GM18868 (cell line): Measurements from ENCODE around the gene TMEM132D.
"Not testable (repeated sequence)": the region's sequence is repeated elsewhere in the genome, so short reads cannot be mapped to it uniquely, and the experiment has no call there.

Experiments
- ATAC-seq: cut with Tn5 transposase; IDR thresholded peaks from one replicate; pipeline ENCODE4 v1.9.1; 2021; ENCODE audit warnings: mild to moderate bottlenecking, moderate library complexity; ENCODE audit not compliant: unreplicated experiment

Gene TMEM132D

DNA sequence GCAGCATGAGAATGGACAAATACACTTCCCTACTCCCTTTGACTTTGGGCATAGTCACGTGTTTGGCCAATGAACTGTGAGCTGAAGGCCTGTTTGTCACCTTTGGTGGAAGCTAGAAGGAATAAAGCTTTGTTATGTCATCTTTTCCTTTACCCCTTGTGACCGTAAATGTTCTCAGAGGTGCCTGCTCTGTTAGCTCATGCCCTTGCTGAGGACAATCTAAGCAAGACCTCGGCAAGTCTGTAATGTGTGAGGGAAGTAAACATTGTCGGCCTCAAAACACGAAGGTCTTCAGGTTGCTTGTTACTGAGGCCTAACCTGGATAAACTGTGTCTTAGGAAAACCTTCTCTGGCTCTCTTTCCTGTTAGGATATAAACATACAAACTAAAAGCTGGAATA, 354.2 kb downstream of the TMEM132D start:
- no peak for ATAC-seq

DNA sequence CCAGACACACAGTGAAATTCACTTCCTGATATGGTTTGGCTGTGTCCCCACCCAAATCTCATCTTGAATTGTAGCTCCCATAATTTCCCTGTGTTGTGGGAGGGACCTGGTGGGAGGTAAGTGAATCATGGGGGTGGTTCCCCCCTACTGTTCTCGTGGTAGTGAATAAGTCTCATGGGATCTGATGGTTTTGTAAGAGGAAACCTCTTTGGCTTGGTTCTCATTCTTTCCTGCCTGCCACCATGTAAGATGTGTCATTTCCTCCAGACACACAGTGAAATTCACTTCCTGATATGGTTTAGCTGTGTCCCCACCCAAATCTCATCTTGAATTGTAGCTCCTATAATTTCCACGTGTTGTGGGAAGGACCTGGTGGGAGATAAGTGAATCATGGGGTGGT, 354.8 kb downstream of the TMEM132D start:
- ATAC-seq, result not testable (repeated sequence)

DNA sequence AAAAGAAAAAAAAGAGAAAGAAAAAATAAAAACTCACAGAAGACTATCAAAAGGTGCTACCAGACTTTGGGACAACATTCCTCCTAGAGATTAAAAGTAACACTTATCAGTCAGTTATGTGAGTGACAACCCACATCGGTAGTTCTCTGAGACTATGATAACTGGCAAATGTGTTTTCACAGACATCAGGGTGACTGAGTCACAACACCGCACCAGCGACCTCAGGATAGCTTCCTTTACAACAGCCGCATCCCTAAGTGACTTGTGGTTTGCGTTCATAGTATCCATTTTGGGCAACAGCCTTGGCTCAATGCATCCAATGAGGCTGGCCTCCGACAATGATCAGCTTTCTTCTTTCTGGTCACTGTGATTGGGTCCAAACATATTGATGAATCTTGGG, 359.1 kb downstream of the TMEM132D start:
- ATAC-seq, result no peak

DNA sequence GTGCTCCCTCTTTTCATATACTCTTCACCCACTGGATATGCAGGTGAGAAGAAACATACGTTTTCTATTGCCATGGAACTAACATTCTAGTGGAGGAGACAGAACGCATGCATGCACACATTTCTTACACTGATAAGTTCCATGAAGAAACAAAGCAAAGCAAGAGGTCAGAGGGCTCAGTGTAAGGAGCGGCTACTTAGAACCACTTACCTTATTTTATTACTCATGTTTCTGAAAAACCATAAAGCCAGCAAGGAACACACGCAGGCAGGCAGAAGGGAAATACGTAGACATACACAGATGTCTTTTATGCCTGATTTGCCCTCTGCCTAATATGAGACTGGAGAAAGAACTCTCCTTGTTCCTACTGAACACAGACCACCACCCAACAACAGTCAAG, 362.9 kb downstream of the TMEM132D start:
- ATAC-seq, result no peak

DNA sequence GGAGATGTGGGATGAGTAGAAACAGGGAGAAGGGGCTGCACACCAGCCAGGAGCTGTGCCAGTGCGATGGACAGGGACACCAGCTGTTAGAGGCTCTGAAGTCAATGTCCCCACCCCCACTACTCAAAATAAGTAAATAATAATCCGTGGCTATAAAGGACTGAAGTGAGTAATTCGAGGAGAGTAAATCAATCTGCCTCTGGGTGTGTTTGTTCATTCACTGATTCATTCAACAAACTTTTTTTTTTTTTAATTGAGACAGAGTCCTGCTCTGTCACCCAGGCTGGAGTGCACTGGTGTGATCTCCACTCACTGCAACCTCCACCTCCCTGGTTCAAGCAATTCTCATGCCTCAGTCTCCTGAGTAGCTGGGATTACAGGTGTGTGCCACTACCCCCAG, 363.6 kb downstream of the TMEM132D start:
- ATAC-seq, result no peak

DNA sequence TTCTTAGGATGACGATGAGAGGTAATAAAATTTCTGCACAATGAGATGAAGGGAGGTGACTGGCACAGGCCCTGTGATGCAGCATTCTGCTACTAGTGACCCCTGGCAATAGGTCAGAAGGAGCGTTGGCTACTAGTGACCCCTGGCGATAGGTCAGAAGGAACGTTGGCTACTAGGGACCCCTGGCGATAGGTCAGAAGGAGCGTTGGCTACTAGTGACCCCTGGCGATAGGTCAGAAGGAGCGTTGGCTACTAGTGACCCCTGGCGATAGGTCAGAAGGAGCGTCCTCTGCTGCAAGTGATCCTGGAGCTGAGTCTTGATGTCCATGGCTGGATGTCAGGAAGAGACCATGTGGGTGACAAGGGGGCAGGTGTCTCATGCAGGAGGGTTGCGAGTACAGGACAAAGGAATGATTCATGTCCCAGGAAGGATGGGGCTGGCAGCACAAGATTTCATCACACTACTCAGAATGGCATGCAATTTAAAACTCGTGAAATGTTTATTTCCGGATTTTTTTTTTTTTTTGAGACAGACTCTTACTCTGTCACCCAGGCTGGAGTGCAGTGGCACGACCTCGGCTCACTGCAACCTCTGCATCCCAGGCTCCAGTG, 365.0 kb downstream of the TMEM132D start:
- not testable (repeated sequence) for ATAC-seq

DNA sequence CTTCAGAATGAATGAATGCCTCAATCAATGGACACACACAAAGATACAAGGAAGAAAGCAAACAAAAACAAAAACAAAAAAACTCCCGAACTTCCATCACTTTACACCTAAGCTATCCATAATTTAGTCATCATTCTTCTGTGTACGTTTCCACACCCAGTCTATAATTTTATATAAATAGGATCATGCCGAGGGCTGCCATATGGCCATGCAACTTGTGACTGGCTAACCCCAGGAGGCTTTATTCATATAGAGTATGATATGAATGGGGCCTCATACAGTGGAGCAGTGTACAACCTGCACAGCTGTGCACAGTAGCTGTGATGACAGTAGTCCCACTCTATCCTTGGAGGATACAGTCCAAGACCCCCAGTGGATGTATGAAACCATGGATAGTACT, 365.7 kb downstream of the TMEM132D start:
- no peak for ATAC-seq

DNA sequence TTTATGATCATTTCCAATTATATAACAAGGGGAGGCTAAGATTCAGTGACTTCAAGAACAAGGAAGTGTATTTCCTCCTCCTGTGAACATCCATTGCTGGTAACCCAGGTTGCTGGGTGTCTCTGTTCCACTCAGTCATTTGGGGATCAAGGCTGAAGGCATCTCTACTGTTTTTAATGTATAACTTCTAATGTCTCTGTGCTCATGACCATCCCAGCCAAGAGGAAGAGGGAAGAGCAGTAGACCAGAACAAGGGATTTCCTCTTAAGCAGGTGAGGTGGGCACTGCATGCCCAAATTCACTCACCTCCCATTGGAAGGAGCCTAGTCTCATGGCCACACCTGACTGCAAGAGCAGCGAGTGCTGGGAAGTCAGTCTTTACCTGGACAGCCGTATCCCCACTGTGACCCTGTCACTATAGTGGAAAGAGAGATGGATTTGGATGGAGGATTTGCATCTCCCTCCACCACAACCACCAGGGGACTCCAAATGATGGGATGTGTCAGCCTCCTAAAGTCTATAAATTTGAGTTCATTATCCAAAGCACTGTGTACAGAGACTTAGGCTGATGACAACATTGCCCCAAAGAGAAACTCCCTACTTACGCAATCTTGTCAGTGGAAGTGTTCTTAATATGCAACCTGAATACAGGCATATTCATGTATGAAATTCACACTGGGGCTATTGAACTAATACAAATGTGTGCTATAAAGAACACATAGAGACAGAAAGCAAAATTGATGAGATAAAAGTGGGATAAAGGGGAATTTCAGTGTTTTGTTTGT, 368.7 kb downstream of the TMEM132D start:
- no peak for ATAC-seq

DNA sequence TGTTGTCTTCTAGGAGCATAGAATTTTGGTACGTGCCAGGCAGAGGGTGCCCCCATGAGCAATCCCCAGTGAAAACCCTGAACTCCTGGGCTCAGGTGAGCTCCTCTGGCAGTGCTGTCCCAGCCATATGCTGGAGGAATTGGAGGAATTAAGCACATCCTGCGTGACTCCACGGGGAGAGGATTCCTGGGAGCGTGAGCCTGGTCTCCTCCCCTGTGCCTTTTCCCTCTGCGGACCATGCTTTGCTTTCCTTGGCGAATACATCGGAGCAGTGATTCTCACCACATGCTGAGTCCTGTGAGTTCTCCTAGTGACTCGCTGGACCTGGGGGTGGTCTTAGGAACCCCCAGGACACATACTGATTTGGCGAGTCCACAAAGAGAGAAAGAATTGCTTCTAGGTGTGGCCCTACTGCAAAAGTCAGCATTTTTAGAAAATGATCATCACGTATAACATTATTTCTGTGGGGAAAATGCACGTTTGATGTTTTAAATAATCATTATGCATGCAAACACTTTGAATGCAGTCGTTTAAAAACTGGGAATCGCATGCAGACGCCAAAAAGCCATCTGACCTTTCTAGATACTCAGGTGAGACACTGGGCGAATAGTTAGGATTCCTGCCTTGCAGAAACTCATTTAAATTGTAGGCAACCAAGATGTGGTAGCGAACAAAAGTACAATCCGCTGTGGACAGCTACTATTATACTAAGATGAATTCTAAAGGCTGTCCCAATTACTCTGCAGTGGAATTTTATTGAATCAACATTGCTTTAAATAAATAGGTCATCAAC, 370.9 kb downstream of the TMEM132D start:
- no peak for ATAC-seq

DNA sequence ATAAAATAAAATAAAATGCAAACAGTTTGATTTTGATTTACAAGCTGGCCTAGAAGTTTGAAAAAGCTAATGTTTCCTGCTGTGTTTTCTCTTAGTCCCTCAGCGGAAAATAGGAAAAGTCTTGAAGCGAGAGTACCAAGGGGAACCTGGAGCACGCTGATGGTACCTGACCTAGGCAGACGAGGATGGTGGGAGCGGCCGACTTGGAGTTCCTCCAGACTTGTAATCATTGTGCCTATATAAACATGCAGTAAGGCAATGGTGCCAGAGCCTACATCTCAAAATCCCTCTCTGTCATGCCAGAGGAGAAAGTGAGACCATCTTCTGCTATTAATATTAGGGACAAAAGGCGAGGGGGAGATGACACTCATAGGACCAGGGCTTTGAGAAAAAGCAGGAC, 371.7 kb downstream of the TMEM132D start:
- ATAC-seq, result no peak

DNA sequence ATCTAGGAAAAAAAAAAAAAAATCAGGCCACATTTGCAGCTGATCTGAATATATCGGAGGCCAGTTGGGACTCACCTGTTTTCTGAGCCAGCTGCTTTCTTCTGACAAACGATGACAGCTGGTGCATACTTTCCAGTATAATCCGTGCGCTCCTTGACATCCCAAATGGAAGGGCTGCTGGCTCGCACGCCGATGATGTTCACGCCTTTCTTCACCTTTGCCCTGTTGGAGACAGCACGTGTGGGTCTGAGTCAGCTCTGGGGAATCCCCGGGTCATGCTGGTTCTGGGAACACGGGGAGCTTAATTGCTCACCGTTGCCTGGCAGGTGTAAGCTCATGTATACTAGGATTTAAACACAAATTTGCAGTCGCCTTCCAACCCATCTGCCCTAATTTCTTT, 372.8 kb downstream of the TMEM132D start:
- no peak for ATAC-seq

DNA sequence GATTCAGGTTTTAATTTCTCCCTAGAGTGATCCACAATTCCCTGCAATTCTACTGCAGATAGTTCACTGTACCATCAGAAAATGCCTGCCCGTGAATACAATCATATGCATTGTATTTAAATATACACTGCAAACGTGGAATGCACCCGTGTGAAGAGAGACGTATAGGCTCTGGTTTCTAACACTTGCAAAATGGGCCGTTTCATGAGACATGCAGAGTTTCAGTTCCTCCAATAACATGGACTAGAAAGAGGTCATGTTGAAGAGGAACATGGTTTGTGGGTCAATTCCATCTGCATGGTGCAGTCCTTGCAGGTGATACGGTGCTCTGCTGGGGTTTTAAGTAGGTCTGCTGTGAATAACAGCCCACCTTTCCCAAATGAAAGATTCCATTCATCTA, 373.3 kb downstream of the TMEM132D start:
- ATAC-seq, result peak; percentile 56

DNA sequence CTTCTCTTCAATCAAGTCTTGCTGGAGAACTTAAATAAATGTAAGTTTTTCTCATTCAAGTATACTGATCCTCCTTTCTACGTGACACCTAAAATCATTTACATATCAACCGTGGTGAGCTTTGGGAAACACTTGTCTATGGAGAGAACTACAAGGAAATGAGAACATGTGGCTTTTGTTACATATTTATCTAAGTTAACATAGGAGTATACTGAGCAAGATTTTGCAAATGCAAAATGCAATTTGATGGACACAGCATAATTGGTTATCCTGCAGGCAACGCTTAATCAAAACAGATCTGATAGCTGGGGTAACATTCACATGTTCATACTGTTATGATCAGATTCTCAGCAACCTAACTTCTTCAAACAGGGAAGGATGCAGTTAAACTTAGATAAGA, 376.3 kb downstream of the TMEM132D start:
- no peak for ATAC-seq

DNA sequence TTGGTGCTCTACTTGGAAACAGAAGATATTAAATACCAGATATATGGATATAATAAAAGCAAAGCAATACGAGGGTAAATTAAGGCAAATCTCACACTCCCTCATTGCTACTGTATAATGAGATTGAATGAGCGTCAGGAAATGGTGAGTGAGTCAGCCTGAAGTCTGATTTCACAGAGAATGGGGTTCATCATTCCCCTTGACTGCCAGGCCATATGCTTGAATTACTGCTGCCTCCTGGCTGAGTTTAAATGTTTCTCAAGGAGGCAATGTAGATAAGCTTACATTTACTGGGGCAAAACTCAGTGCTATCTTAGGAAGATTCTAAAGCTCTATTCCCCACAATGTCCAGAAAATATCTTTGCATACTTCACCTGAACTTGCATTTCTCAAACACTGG, 380.2 kb downstream of the TMEM132D start:
- ATAC-seq, result no peak

DNA sequence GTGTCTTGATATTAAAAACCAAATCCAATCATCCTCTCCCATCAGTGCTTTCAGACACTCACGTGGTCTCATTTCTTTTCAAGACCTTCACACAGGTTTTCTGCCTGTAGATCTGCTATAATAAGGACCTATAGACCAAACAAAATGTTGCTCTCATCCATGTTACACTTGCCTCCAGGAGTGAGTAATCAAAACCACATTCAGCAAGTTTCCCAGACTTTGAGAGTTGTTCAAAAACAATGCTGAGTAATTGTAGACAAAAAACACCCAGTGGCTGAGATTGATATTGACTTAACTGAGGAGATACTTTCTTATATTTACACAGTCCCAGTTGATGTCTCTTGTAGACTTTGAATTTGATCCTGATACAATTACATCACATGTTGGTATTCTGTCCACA, 383.1 kb downstream of the TMEM132D start:
- ATAC-seq, result no peak

DNA sequence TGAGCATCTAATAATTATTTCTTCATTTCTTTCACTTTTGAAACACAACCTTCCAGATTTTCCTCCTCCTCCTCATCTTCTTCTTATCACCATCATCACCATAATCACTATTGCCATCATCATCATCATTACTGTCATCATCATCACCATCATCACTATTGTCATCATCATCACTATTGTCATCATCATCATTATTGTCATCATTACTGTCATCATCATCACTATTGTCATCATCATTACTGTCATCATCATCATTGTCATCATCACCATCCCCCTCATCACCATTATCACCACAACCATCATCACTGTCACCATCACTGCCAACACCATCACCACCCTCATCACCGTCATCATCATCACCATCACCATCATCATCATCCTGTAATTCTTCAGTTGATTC, 400.0 kb downstream of the TMEM132D start:
- no peak for ATAC-seq

DNA sequence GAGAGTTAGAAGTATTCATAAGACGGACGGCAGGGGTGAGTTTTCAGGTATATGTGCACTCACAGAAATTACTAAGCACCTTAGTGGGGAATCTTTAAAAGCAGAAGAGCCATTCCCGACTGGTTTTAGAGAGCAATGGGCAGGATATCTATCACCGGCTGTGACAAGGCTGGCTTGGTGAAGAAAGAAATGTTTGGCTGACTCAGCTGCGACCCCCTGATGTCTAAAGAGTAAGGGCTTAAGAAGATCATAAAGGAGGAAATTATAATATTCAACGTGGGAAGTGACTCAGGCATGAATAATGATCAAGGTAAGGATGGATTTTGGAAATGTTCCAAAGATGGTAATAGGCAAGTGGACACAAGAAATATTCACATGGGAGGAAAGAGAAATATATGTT, 407.6 kb downstream of the TMEM132D start:
- ATAC-seq, result no peak

DNA sequence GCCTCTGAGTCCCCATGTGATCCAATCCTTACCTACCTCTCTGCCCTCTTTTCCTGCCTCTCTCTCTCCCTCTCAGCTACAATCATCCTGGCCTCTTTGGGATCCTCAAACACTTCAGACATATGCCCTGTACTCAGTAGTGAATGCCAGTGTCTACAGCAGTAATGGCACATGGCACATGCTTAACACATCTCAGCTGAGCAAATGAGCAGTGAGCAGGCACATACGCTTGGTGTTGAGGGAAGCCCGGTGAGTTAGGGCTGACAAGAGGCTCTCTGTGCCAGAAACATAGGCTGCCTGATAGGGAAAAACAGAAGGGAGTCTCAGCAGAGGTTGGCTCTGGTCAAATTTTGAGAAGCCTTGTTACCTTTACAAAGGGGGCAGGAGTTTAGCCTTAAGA, 409.1 kb downstream of the TMEM132D start:
- ATAC-seq, result no peak

DNA sequence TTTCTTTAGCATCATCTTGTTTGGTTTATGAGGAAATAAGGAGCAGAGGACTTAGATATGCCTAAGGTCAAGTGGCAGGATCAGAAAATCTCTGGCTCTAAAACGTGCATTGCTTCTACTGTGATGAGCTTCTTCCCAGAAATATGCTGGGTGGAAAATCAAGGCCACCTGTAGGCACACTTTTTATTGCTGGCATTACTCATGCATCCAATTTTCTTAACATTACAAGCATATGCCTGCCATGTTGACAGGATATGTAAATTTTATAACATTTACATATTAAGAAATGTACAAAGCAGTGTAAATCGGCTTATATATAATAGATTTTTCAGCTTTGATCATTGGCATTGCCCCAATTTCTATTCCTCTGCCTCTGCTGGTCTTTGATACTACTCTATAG, 409.6 kb downstream of the TMEM132D start:
- no peak for ATAC-seq

DNA sequence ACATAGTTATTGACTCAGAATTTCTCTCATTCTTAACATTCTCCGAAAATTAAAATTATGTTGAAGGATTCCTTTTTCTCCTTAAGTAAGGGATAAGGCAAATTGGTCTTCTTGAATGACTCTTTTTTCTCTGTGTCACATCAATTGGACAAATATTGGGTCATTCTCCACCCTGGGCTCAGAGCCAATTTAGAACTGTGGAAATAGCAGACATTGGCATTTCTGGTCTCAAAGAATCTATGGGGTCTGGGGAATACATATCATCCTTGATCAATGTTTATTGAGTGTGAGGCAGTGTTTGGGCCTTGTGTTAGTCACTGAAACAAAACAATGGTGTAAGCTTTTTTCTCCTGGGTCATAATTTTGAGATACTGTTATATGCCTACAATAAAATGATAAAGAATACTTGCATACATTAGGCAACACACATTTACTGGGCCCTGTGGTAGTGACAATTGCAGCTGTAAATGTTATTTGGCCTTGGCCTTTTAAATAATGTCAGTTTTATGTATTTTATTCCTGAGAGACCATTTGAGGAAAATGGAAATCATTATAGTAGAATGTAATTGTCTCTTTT, 414.6 kb downstream of the TMEM132D start:
- ATAC-seq, result no peak

DNA sequence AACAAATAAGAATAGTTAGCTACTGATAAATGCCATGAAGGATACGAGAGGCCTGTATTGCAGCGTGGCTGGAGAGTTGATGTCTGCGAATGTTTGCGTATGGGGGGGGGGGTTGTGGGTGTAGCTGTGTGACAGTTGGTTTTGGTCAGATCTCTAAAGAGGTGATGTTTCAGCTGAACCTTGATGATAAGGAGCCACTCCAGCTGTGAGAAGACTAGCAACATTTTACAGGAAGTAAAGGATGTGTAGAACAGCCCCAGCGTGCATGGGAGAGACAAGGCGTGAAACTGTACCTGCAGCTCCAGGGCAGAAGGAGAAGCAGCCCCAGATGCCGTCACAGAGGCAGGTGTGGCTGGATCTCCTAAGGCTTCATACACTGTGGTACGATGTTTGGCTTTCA, 416.9 kb downstream of the TMEM132D start:
- no peak for ATAC-seq
